ENCODE measurements around the gene ZIC3. TPM values are rescaled to one million over a fixed set of nuclear protein-coding genes. Genes with fewer than 3 reads are reported as not detected.

The ZIC3 gene
- polyA plus RNA-seq, 2 of the 4 experiments (the other 2 are of a cell fraction): not detected

GRCh38 chrX:137574102-137574783, 8.3 kb downstream of the ZIC3 start (continued):
- no peak for TF ChIP-seq RNF2 (IDR thresholded peaks at IDR 0.05; ENCODE audit: borderline replicate concordance, low read depth)
- no peak for TF ChIP-seq RFX5 (IDR thresholded peaks at IDR 0.05)
- TF ChIP-seq RAD21 (conservative IDR thresholded peaks at IDR 0.05 in 1 of 2, IDR thresholded peaks at IDR 0.05 in 1 of 2): no peak
- no peak for TF ChIP-seq RARB (CRISPR knock-in tag; IDR thresholded peaks at IDR 0.05)
- TF ChIP-seq POLR2A (IDR thresholded peaks at IDR 0.05; ENCODE audit: low read length): no peak
- no peak for TF ChIP-seq ELK1 (IDR thresholded peaks at IDR 0.05; ENCODE audit: low read depth, low read length)
- no peak for TF ChIP-seq ZC3H11A (IDR thresholded peaks at IDR 0.05)
- no peak for TF ChIP-seq REST (IDR thresholded peaks at IDR 0.05)
- no peak for TF ChIP-seq ZNF302 (CRISPR knock-in tag; IDR thresholded peaks at IDR 0.05)

GRCh38 chrX:137574784-137575293, 8.9 kb downstream of the ZIC3 start:
- FAIRE-seq (no peak), ATAC-seq (no peak), DNase-seq (ENCODE audit: low read depth in 1 of 2, low spot score in 1 of 2) (no peak)
- H3K27ac ChIP-seq: no peak overlapping the region
- ChIA-PET POLR2A (interaction anchor here (0.7 kb wide), 1 partner anchor 23 kb away, joined by 3 read pairs; no protein-coding TSS in a partner anchor), CTCF (no interaction called here)
- WGBS (ENCODE audit: missing lambda C conversion rate): 56% methylated on average over 25 of the region's 29 CpGs
- no peaks in the 10 kb centered on the region for H3K9me3 ChIP-seq
- TF ChIP-seq E2F6 (IDR thresholded peaks at IDR 0.05; ENCODE audit: borderline replicate concordance, low read depth) (no peak), NPAS2 (CRISPR knock-in tag; IDR thresholded peaks at IDR 0.05; ENCODE audit: borderline replicate concordance) (no peak), BCL3 (IDR thresholded peaks at IDR 0.05) (no peak), JUNB (IDR thresholded peaks at IDR 0.05) (no peak), RAD21 (conservative IDR thresholded peaks at IDR 0.05 in 1 of 2, IDR thresholded peaks at IDR 0.05 in 1 of 2) (no peak), SREBF2 (IDR thresholded peaks at IDR 0.05) (no peak), BHLHE40 (IDR thresholded peaks at IDR 0.05; ENCODE audit: low read depth, low read length) (no peak), TFCP2L1 (CRISPR knock-in tag; IDR thresholded peaks at IDR 0.05) (no peak)
- no peak overlapping the region for H3K4me2 ChIP-seq
- H3K4me3 ChIP-seq: no peak overlapping the region
- no peaks in the 10 kb centered on the region for H3K4me1 ChIP-seq

All from A549 (cell line).